Osteoblast (primary cell): ENCODE measurements around the gene MARCHF5. TPM values are rescaled to one million over a fixed set of nuclear protein-coding genes. Genes with fewer than 3 reads are reported as not detected.

Experiments used
- DNase-seq: peaks from one replicate; pipeline ENCODE4 v3.0.0; 2011; ENCODE audit warnings: low spot score, mixed read lengths; ENCODE audit not compliant: insufficient read length; ENCODE audit errors: missing footprints
- H2AFZ ChIP-seq: 2 replicates; pipeline ENCODE4 v1.6.0; 2011; ENCODE audit warnings: mild to moderate bottlenecking, low read length
- H3K27ac ChIP-seq: 2 replicates; pipeline ENCODE4 v1.5.1; 2011; ENCODE audit warnings: mild to moderate bottlenecking, low read depth, low read length, moderate library complexity
- H3K27me3 ChIP-seq: 2 replicates; pipeline ENCODE4 v1.6.0; 2012; ENCODE audit warnings: mild to moderate bottlenecking, control low read depth, inconsistent platforms, low read length, moderate library complexity; ENCODE audit not compliant: insufficient read depth
- H3K36me3 ChIP-seq: 2 replicates; pipeline ENCODE4 v1.5.1; 2011; ENCODE audit warnings: mild to moderate bottlenecking, low read length, control low read depth, moderate library complexity; ENCODE audit not compliant: insufficient read depth
- H3K4me1 ChIP-seq: 2 replicates; pipeline ENCODE4 v1.5.1; 2011; ENCODE audit warnings: mild to moderate bottlenecking, low read length, control low read depth, moderate library complexity; ENCODE audit not compliant: insufficient read depth
- H3K4me2 ChIP-seq: 2 replicates; pipeline ENCODE4 v1.6.0; 2011; ENCODE audit warnings: mild to moderate bottlenecking, low read length; ENCODE audit not compliant: insufficient read depth
- H3K4me3 ChIP-seq: fragments of 200-600 bp; sonication (generic); 3 replicates; pipeline ENCODE4 v1.5.1; 2012; ENCODE audit warnings: mild to moderate bottlenecking, low read length, inconsistent platforms; ENCODE audit not compliant: insufficient read depth
- H3K79me2 ChIP-seq: 2 replicates; pipeline ENCODE4 v1.6.0; 2012; ENCODE audit warnings: mild to moderate bottlenecking, low read length, control low read depth, inconsistent platforms; ENCODE audit not compliant: insufficient read depth
- H3K9me3 ChIP-seq: 2 replicates; pipeline ENCODE4 v1.5.1; 2011; ENCODE audit warnings: low read depth, low read length, control low read depth
- H4K20me1 ChIP-seq: 2 replicates; pipeline ENCODE4 v1.6.0; 2012; ENCODE audit warnings: mild to moderate bottlenecking, low read length, control low read depth; ENCODE audit not compliant: insufficient read depth
- total RNA-seq: library from RNA; depleted of rRNA; stranded (reverse); fragments of >200 nt; gene quantifications from 2 replicates; pipeline ENCODE4 v1.2.3, GENCODE V29; 2012
- TF ChIP-seq, protein P1 (sequence below): IDR thresholded peaks from 2 replicates; pipeline ENCODE4 v1.5.1; 2011; ENCODE audit warnings: mild to moderate bottlenecking, low read depth, low read length, moderate library complexity; ENCODE audit errors: extremely low read depth

Gene MARCHF5
- total RNA-seq, 1 donor: 19.2 TPM

DNA sequence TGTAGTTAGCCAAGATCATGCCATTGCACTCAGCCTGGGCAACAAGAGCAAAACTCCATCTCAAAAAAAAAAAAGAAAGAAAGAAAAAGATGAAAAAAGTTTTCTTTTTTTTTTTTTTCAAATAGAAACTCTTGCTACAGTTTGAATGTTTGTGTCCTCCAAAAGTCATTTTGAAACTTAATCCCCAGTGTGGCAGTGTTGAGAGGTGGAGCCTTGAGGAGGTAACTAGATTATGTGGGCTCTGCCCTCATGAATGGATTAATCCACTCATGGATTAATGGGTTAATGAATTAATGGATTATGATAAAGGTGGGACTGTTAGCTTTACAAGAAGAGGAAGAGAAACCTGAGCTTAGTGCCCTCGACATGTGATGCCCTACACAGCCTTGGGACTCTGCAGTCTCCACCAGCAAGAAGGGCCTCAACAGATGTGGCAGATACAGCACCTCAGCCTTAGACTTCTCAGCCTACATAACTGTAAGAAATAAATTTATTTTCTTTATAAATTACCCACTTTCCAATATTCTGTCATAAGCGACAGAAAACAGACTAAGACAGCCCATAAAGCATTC, 25.2 kb upstream of the MARCHF5 start:
- H3K27ac ChIP-seq: no peak overlapping the region
- no peaks in the 10 kb centered on the region for H3K36me3 ChIP-seq
- DNase-seq: no peak
- H3K27me3 ChIP-seq: no peaks in the 10 kb centered on the region
- H3K9me3 ChIP-seq: no peaks in the 10 kb centered on the region
- no peak overlapping the region for H2AFZ ChIP-seq
- H3K4me3 ChIP-seq: no peak overlapping the region
- H4K20me1 ChIP-seq: no peaks in the 10 kb centered on the region
- no peaks in the 10 kb centered on the region for H3K4me1 ChIP-seq
- H3K4me2 ChIP-seq: no peak overlapping the region
- TF ChIP-seq, protein P1, sequence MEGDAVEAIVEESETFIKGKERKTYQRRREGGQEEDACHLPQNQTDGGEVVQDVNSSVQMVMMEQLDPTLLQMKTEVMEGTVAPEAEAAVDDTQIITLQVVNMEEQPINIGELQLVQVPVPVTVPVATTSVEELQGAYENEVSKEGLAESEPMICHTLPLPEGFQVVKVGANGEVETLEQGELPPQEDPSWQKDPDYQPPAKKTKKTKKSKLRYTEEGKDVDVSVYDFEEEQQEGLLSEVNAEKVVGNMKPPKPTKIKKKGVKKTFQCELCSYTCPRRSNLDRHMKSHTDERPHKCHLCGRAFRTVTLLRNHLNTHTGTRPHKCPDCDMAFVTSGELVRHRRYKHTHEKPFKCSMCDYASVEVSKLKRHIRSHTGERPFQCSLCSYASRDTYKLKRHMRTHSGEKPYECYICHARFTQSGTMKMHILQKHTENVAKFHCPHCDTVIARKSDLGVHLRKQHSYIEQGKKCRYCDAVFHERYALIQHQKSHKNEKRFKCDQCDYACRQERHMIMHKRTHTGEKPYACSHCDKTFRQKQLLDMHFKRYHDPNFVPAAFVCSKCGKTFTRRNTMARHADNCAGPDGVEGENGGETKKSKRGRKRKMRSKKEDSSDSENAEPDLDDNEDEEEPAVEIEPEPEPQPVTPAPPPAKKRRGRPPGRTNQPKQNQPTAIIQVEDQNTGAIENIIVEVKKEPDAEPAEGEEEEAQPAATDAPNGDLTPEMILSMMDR: no peak
- no peaks in the 10 kb centered on the region for H3K79me2 ChIP-seq

DNA sequence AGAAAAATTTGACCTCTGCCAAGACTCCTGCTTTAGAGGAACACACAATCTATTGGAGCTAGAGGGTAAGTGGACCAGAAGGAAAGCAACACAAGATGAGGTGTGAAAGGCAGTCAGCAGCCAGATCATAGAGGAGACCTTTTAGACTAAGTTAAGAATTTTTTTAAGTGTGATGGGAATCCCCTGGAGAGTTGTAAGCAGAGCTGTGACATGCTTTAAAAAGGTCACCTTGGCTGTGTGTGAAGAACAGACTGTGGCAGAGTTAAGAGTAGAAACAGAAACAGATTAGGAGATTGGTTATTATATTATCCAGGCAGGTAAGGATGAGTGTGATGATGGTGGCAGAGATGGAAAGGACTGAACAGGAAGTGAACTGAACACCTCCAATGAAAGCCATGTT, 23.6 kb upstream of the MARCHF5 start:
- Histone ChIP-seq H3K36me3 (no peaks in the 10 kb centered on the region), H3K27ac (no peak overlapping the region), H3K4me1 (no peaks in the 10 kb centered on the region), H4K20me1 (no peaks in the 10 kb centered on the region), H3K27me3 (no peaks in the 10 kb centered on the region), H2AFZ (no peak overlapping the region), H3K9me3 (no peaks in the 10 kb centered on the region), H3K4me3 (no peak overlapping the region), H3K4me2 (no peak overlapping the region), H3K79me2 (no peaks in the 10 kb centered on the region)
- no peak for DNase-seq
- TF ChIP-seq, protein P1: no peak

- Histone ChIP-seq H3K9me3 (no peaks in the 10 kb centered on the region), H3K27ac (no peak overlapping the region), H3K79me2 (no peaks in the 10 kb centered on the region), H3K36me3 (no peaks in the 10 kb centered on the region), H4K20me1 (no peaks in the 10 kb centered on the region), H3K4me3 (no peak overlapping the region), H2AFZ (no peak overlapping the region), H3K4me2 (no peak overlapping the region), H3K27me3 (no peaks in the 10 kb centered on the region), H3K4me1 (no peaks in the 10 kb centered on the region)
- TF ChIP-seq, protein P1: no peak
- DNase-seq: no peak
Observed at GRCh38 chr10:92268748-92269147, 22.2 kb upstream of the MARCHF5 start.

DNA sequence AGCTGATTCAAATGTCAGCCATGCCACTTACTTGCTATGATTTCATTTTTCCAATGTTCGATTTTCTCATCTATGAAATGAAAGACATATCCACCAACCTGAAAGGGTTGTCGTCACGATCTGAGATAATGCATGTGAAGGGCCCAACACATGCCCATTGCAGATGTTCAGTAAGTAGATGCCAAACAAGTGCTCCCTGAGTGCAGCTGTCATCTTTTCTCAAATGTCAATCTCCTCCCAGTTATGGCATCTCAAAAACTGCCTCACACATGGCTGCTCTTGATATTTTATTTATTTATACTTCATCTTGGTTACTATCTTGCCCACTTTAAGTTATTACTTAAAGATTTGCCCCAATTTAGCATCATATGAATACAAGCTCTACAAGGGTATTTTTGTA, 16.9 kb upstream of the MARCHF5 start:
- H4K20me1 ChIP-seq: no peaks in the 10 kb centered on the region

More for the DNA sequence above, 16.9 kb upstream of the MARCHF5 start:
- Histone ChIP-seq H2AFZ (no peak overlapping the region), H3K4me2 (no peak overlapping the region), H3K36me3 (no peaks in the 10 kb centered on the region), H3K27me3 (no peaks in the 10 kb centered on the region), H3K9me3 (no peaks in the 10 kb centered on the region), H3K4me3 (no peak overlapping the region), H3K4me1 (peaks cover 2% of the 10 kb centered on the region), H3K27ac (no peak overlapping the region), H3K79me2 (no peaks in the 10 kb centered on the region)
- DNase-seq: no peak
- TF ChIP-seq, protein P1: no peak
